Trophoblast cell (in vitro differentiated cells and primary cell): ENCODE results near the gene CADPS2.

Experiments used
- DNase-seq, 2 donors: peaks; one replicate each; pipeline ENCODE4 v3.0.0-alpha.2; 2016
- H2AFZ ChIP-seq: 2 replicates; pipeline ENCODE4 v1.6.1; 2013; ENCODE audit warnings: low read length, moderate library complexity, mild to moderate bottlenecking; ENCODE audit not compliant: insufficient read depth, poor library complexity
- H2AK5ac ChIP-seq: 2 replicates; pipeline ENCODE4 v1.6.1; 2013; ENCODE audit warnings: mild to moderate bottlenecking, low read length
- H2BK120ac ChIP-seq: 2 replicates; pipeline ENCODE4 v1.6.1; 2013; ENCODE audit warnings: low read length, mild to moderate bottlenecking, moderate library complexity; ENCODE audit not compliant: insufficient read depth, poor library complexity
- H2BK12ac ChIP-seq: 2 replicates; pipeline ENCODE4 v1.6.1; 2013; ENCODE audit warnings: mild to moderate bottlenecking, low read length, moderate library complexity
- H2BK5ac ChIP-seq: 2 replicates; pipeline ENCODE4 v1.6.1; 2013; ENCODE audit warnings: low read length, low read depth, moderate library complexity, mild to moderate bottlenecking; ENCODE audit not compliant: poor library complexity
- H3K14ac ChIP-seq: 2 replicates; pipeline ENCODE4 v1.6.1; 2013; ENCODE audit warnings: mild to moderate bottlenecking, low read length
- H3K18ac ChIP-seq: 2 replicates; pipeline ENCODE4 v1.6.1; 2013; ENCODE audit warnings: mild to moderate bottlenecking, low read length
- H3K23ac ChIP-seq: 2 replicates; pipeline ENCODE4 v1.6.1; 2013; ENCODE audit warnings: low read length
- H3K27ac ChIP-seq: 2 replicates; pipeline ENCODE4 v1.5.1; 2013; ENCODE audit warnings: low read depth, mild to moderate bottlenecking, inconsistent platforms, low read length, moderate library complexity
- H3K27me3 ChIP-seq: 2 replicates; pipeline ENCODE4 v1.6.1; 2013; ENCODE audit warnings: inconsistent platforms, mild to moderate bottlenecking, low read length, moderate library complexity; ENCODE audit not compliant: insufficient read depth
- H3K36me3 ChIP-seq, 2 experiments: 1 replicate in 1 of 2; 2 replicates in 1 of 2; pipeline ENCODE4 v1.6.1; 2013; ENCODE audit warnings: low read length in 2 of 2, mild to moderate bottlenecking in 2 of 2, moderate library complexity in 1 of 2; ENCODE audit not compliant: insufficient read depth in 2 of 2, control insufficient read depth in 1 of 2
- H3K4ac ChIP-seq: 2 replicates; pipeline ENCODE4 v1.6.1; 2013; ENCODE audit warnings: low read depth, mild to moderate bottlenecking, low read length, moderate library complexity
- H3K4me1 ChIP-seq, 2 experiments: 1 replicate in 1 of 2; 2 replicates in 1 of 2; pipeline ENCODE4 v1.6.1; 2013; ENCODE audit warnings: low read length in 2 of 2, mild to moderate bottlenecking in 2 of 2, moderate library complexity in 1 of 2; ENCODE audit not compliant: insufficient read depth in 2 of 2, control insufficient read depth in 1 of 2
- H3K4me2 ChIP-seq: 2 replicates; pipeline ENCODE4 v1.6.1; 2013; ENCODE audit warnings: inconsistent platforms, mild to moderate bottlenecking, low read length, moderate library complexity
- H3K4me3 ChIP-seq: 2 replicates; pipeline ENCODE4 v1.5.1; 2013; ENCODE audit warnings: mild to moderate bottlenecking, low read depth, low read length, inconsistent platforms
- H3K79me1 ChIP-seq: one replicate; pipeline ENCODE4 v1.6.1; 2013; ENCODE audit warnings: low read length
- H3K79me2 ChIP-seq: 2 replicates; pipeline ENCODE4 v1.6.1; 2013; ENCODE audit warnings: low read length, mild to moderate bottlenecking; ENCODE audit not compliant: control insufficient read depth, insufficient read depth, poor library complexity
- H3K9ac ChIP-seq: 2 replicates; pipeline ENCODE4 v1.6.1; 2013; ENCODE audit warnings: mild to moderate bottlenecking, low read length
- H3K9me3 ChIP-seq: 2 replicates; pipeline ENCODE4 v1.6.1; 2013; ENCODE audit warnings: low read depth, mild to moderate bottlenecking, control low read depth, inconsistent platforms, low read length; ENCODE audit not compliant: insufficient read depth
- H4K12ac ChIP-seq: 2 replicates; pipeline ENCODE4 v1.6.1; 2013; ENCODE audit warnings: low read depth, mild to moderate bottlenecking, low read length, moderate library complexity
- H4K8ac ChIP-seq: 2 replicates; pipeline ENCODE4 v1.6.1; 2013; ENCODE audit warnings: low read depth, mild to moderate bottlenecking, low read length, moderate library complexity
- H4K91ac ChIP-seq: one replicate; pipeline ENCODE4 v1.6.1; 2013; ENCODE audit warnings: low read depth, mild to moderate bottlenecking, low read length, moderate library complexity
- WGBS: extraction: QIAGEN DNeasy Blood & Tissue Kit; methylation state at CpG from one replicate; pipeline ENCODE4 v1.1.7; 2013; ENCODE audit warnings: missing lambda C conversion rate; ENCODE audit not compliant: insufficient read length, insufficient coverage; ENCODE audit errors: extremely low coverage; 5-methylcytosine and 5-hydroxymethylcytosine counted together

The CADPS2 gene

DNA sequence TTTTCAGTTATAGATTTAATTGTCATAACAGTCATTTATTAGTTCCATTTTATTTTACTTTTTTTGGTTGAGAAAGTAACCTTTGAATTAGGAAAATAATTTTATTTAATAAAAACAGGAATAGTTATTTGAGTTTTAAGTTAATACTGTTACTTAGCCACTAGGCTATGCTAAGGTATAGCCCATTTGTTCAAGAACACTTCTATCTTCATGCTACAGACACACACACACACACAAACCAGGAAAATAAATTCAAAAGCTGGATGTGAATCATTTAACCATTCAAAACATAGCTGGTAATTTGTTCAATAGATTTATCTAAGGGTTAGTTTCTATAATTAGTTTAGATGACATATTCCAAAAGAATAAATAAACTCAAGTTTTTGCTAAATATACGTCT, 335.7 kb downstream of the CADPS2 start:
- no CpG with 5 or more reads among the region's 1 CpG for WGBS

GRCh38 chr7:122549578-122549977, 336.7 kb downstream of the CADPS2 start:
- WGBS = no CpG with 5 or more reads among the region's 5 CpGs
- Histone ChIP-seq H3K4me3 (no peak overlapping the region), H3K23ac (no peak overlapping the region), H2BK12ac (no peak overlapping the region), H2AFZ (no peak overlapping the region), H3K4me1 (no peaks in the 10 kb centered on the region), H3K79me1 (no peaks in the 10 kb centered on the region), H3K4ac (no peak overlapping the region), H3K9ac (no peak overlapping the region), H3K79me2 (no peaks in the 10 kb centered on the region), H3K9me3 (no peaks in the 10 kb centered on the region), H3K4me2 (no peak overlapping the region), H3K18ac (no peak overlapping the region), H4K91ac (no peak overlapping the region), H3K36me3 (no peaks in the 10 kb centered on the region), H2BK5ac (no peak overlapping the region), H2AK5ac (no peak overlapping the region), H4K8ac (no peak overlapping the region), H3K27ac (no peak overlapping the region), H4K12ac (no peak overlapping the region), H3K27me3 (no peaks in the 10 kb centered on the region), H3K14ac (no peak overlapping the region), H2BK120ac (no peak overlapping the region)
- no peak for DNase-seq

More for the DNA sequence above, 335.7 kb downstream of the CADPS2 start:
- Histone ChIP-seq H3K9ac (no peak overlapping the region), H2BK5ac (no peak overlapping the region), H4K91ac (no peak overlapping the region), H3K79me1 (no peaks in the 10 kb centered on the region), H4K12ac (no peak overlapping the region), H3K4ac (no peak overlapping the region), H2BK120ac (no peak overlapping the region), H3K36me3 (no peaks in the 10 kb centered on the region), H3K14ac (no peak overlapping the region), H3K27ac (no peak overlapping the region), H3K4me2 (no peak overlapping the region), H2AK5ac (no peak overlapping the region), H3K18ac (no peak overlapping the region), H2AFZ (no peak overlapping the region), H4K8ac (no peak overlapping the region), H3K27me3 (no peaks in the 10 kb centered on the region), H3K23ac (no peak overlapping the region), H2BK12ac (no peak overlapping the region), H3K4me3 (no peak overlapping the region), H3K4me1 (no peaks in the 10 kb centered on the region), H3K79me2 (no peaks in the 10 kb centered on the region), H3K9me3 (no peaks in the 10 kb centered on the region)
- DNase-seq = no peak

GRCh38 chr7:122546496-122546895, 339.8 kb downstream of the CADPS2 start:
- no CpG with 5 or more reads among the region's 2 CpGs for WGBS
- H3K9ac ChIP-seq = no peak overlapping the region
- H3K79me2 ChIP-seq = no peaks in the 10 kb centered on the region
- H3K4ac ChIP-seq = no peak overlapping the region
- no peak overlapping the region for H4K12ac ChIP-seq
- no peaks in the 10 kb centered on the region for H3K9me3 ChIP-seq
- no peak overlapping the region for H2BK5ac ChIP-seq
- no peaks in the 10 kb centered on the region for H3K27me3 ChIP-seq
- H2AFZ ChIP-seq = no peak overlapping the region
- H3K27ac ChIP-seq = no peak overlapping the region
- H3K4me3 ChIP-seq = no peak overlapping the region
- H3K79me1 ChIP-seq = no peaks in the 10 kb centered on the region
- no peaks in the 10 kb centered on the region for H3K4me1 ChIP-seq
- no peak overlapping the region for H2AK5ac ChIP-seq
- H4K91ac ChIP-seq = no peak overlapping the region
- no peak overlapping the region for H4K8ac ChIP-seq
- H3K23ac ChIP-seq = no peak overlapping the region
- no peak overlapping the region for H2BK120ac ChIP-seq
- DNase-seq = no peak
- H2BK12ac ChIP-seq = no peak overlapping the region
- no peak overlapping the region for H3K14ac ChIP-seq
- no peak overlapping the region for H3K4me2 ChIP-seq
- H3K18ac ChIP-seq = no peak overlapping the region
- no peaks in the 10 kb centered on the region for H3K36me3 ChIP-seq

DNA sequence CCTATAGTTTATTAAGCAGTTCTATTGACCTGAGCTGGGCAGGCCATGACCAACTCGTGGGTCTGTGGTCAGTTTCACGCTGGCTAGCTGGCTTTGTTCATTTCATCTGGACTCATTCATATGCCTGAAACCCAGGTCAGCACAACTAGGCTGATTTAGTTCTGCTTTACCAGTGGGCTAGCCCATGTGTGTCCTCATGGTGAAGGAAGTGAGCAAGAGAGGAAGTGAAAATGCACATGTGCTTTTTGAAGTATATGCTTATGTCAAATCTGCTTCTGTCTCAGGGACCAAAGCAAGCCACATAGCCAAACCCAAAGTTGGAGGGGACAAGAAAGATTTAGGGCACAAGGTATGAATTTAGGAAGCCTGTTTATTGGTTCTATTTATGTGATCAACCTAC, 341.8 kb downstream of the CADPS2 start:
- Histone ChIP-seq H2AFZ (no peak overlapping the region), H4K12ac (no peak overlapping the region), H4K8ac (no peak overlapping the region), H2AK5ac (no peak overlapping the region), H2BK5ac (no peak overlapping the region), H3K9ac (no peak overlapping the region), H3K36me3 (no peaks in the 10 kb centered on the region), H3K27me3 (no peaks in the 10 kb centered on the region), H3K14ac (no peak overlapping the region), H3K9me3 (no peaks in the 10 kb centered on the region), H3K79me2 (no peaks in the 10 kb centered on the region), H3K23ac (no peak overlapping the region), H3K79me1 (no peaks in the 10 kb centered on the region), H3K27ac (no peak overlapping the region), H3K18ac (no peak overlapping the region), H2BK12ac (no peak overlapping the region), H2BK120ac (no peak overlapping the region), H3K4me1 (no peaks in the 10 kb centered on the region), H3K4me3 (no peak overlapping the region), H4K91ac (no peak overlapping the region), H3K4me2 (no peak overlapping the region), H3K4ac (no peak overlapping the region)
- WGBS = no CpG with 5 or more reads among the region's 2 CpGs
- DNase-seq = no peak
